Stimulated activated naive CD4-positive, alpha-beta T cell treated with Interleukin-2 at 50 U/mL for 16 hours (primary cell): ENCODE data around the gene FNIP1.
"Not testable (repeated sequence)": the region's sequence is repeated elsewhere in the genome, so short reads cannot be mapped to it uniquely, and the experiment has no call there.

Source experiments
- DNase-seq: peaks from one replicate; lab custom pipeline; 2025; lab: John Stamatoyannopoulos, UW

FNIP1 gene

GRCh38 chr5:131637694-131638093 lies 159.1 kb downstream of the FNIP1 start:
- DNase-seq = no peak

DNA sequence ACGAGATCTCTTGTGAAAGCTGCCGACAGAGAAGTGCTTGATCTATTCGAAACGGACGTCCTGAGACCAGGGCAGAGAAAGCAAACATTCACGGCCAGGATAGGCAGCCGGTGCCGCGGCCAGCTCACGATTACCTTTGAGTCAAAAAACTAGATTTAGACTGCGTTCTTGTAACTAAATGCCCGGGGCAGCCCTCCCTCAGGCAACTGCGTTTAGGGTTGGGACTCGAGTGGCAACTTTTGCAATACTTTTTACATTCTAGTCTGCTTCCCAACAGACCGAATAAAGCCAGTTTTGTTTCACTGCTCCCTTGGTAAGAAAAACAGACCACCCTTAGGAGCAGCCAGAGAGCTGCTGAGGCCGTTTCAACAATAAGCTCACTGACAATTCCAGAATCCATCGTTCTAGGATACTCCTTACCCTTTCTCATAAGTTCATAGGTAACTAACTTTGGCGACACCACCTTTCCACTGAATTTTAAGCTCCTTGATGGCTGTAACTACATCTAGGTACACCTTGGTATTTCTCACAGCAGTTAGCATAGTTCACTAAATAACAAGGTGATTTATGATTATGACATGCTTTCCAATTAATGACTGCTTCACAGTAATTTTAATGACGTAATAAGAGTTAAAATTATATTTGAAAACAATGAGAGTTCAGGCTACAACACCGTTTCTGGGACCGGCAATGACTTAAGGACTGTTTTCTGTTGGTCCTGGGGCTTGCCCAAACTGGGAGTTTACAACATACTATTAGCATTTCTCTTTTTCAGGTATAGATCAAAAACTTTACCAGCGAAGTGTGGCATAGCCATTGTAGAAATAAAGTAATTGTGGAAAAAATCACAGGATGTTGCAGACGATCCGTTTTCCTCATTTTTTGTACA lies 160.9 kb downstream of the FNIP1 start:
- peak; percentile 30 for DNase-seq

DNA sequence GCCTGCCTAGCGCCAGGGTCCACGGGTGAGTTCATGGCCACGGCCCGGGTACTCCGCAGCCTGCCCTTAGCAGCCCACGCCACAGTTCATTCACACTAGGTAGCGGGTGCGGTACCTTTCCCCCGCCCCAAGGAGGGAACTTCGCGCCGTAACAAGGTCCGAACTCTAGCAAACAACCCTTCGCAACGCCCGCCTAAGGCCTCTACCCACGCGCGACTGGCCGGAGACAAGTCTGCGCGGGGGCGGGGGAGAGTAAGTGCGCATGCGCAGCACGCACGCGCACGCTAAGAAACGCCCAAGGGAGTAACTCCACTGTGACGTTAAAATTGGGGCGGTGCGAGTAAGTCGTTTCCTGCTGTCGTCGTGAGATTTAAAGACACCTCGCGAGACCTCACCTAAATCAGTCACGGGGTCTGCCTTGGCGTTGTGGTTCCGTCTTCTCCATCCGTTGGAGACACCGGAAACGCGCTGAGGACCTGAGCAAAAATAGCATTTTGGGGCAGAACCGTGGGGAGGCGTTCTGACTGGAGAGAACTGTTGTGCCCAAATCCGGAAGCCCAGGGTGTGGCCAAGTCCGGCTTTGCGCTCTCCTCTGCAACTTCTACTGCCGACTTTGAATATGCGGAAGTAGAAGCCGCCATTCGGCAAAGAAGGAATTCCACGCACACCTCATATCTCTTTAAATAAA lies 161.7 kb downstream of the FNIP1 start, which contains the start of gene RAPGEF6:
Gene RAPGEF6, minus strand, starts transcription at position 234 of the 688 bp plus-strand sequence. Its CDS starts 199 bp downstream, at position 35.
- peak; percentile 98 for DNase-seq

DNA sequence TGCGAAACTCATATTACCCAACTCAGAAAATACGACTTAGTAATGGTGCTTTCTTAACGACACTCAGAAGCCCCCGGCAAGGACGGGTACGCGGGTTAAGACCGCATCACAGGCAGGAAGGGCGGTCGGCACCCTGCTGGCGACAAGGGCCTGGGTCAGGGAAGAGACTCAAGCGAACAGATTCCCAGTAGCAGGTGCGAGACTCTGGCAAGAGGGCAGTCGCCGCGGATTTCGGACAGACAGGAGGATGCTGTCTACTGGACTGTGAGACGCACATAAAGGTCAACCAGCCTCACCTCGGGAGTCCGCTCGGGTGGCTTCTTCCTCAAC lies 162.2 kb downstream of the FNIP1 start:
- DNase-seq = peak; percentile 57

DNA sequence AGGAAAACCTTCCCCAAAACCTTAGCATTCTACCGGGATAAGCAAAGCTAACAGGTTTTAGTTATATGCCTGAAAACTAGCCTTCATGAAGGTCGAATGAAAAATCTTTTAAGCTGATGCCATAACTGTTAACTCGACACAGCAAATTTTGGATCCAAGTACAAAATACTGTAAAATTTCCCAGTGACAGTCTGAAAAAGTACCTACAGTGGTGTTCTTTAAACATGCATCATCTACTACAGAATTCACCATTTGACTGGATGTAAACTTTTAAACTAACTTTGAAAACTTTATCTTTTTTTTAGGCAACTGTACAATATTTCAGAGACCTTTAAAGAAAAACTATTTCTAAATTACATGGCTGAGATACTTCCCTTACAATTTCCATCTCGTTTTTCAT lies 162.6 kb downstream of the FNIP1 start:
- DNase-seq = no peak

- DNase-seq = no peak
Measured at GRCh38 chr5:131633830-131634229, 163.0 kb downstream of the FNIP1 start.

DNA sequence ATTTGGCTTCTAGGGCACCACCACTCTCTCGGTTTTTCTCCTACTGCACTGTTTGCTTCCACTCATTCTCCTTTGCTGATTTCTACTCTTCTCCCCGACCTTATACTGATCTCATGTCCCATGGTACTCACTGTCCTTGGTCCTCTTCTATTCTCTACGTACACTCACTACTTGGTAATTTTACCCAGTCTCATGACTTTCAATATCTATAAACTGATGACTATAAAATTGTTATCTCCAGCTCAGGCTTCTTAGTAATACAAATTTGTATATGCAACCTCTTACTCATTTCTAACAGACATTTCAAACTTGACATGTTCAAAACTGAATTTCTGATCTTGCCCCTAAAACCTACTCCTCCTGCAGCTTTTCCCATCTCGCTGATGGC lies 165.9 kb downstream of the FNIP1 start:
- no peak for DNase-seq

GRCh38 chr5:131630208-131630962 lies 166.4 kb downstream of the FNIP1 start:
- no peak for DNase-seq

DNA sequence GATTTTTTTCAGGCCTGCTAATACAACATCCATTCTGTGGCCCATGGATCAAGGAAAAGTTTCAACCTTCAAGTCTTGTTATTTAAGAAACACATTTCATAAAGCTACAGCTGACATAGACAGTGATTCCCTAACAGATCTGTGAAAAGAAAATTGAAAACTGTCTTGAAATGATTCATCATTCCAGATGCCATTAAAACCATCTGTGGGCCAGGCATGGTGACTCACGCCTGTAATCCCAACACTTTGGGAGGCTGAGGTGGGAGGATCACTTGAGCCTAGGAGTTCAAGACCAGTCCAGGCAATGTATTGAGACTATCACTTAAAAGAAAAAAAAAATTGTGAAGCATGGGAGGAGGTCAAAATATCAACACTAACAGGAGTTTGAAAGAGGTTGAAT lies 167.8 kb downstream of the FNIP1 start:
- no peak for DNase-seq

- no peak for DNase-seq
Measured at GRCh38 chr5:131627207-131627865, 169.5 kb downstream of the FNIP1 start.

DNA sequence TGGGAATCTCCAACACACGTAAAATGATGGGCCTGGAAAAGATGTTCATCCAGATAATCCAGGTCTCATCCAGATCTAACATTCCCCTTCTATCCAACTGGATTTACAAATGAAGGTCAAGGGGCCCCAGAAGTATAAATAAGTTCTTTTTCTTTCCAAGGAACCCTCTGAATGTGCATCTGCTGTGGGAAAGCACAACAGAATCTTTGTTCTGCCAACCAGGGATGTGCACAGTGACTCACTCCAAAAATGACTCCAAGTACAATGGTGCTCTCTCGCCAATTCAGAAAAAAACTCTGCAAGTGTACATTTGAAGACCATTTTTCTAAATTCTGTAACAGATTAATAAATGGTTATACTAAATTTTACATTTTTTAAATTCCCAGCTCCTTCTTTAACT lies 174.2 kb downstream of the FNIP1 start:
- DNase-seq = no peak

DNA sequence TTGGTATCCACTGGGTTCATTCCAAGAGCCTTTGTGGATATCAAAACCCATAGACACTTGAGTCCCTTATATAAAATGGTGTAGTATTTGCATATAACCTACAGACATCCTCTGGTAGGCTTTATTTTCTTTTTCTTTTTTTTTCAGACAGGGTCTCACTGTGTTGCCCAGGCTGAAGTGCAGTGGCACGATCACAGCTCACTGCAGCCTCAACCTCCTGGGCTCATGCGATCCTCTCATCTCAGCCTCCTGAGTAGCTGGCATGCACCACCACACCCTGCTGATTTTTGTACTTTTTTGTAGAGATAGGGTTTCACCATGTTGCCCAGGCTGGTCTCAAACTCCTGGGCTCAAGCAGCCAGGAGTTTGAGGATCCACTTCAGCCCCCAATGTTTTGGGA lies 175.7 kb downstream of the FNIP1 start:
- not testable (repeated sequence) for DNase-seq

- no peak for DNase-seq
Measured at GRCh38 chr5:131619102-131619501, 177.7 kb downstream of the FNIP1 start.

GRCh38 chr5:131617140-131617822 lies 179.5 kb downstream of the FNIP1 start:
- DNase-seq = no peak

DNA sequence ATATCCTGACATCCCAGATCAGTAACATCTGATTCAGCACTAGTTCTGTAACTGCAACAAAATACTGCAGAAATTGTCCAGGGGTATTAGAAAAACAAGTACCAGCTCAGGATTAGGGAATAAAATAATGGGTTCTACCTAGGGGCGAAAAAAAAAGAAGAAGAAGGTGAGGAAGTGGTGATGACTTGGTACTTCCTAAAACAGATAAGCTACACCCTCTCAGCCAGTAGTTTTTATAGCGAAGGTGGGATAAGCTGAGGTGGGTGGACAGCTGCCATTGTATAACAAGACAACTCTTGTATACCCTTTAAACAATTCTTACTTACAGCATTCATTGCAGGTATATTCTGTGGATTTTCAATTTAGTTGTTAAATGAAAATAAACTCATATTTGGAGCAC lies 180.9 kb downstream of the FNIP1 start:
- no peak for DNase-seq

GRCh38 chr5:131613423-131613822 lies 183.4 kb downstream of the FNIP1 start:
- no peak for DNase-seq

GRCh38 chr5:131611064-131611381 lies 185.8 kb downstream of the FNIP1 start:
- no peak for DNase-seq

GRCh38 chr5:131610198-131611063 lies 186.4 kb downstream of the FNIP1 start:
- no peak for DNase-seq

GRCh38 chr5:131609774-131610173 lies 187.0 kb downstream of the FNIP1 start:
- no peak for DNase-seq

GRCh38 chr5:131608597-131608996 lies 188.2 kb downstream of the FNIP1 start:
- no peak for DNase-seq
